Measurements from ENCODE around the gene OR10A4.
A peak's percentile ranks its signal among the peaks of the same experiment; 100 is the strongest.
"Not testable (repeated sequence)": the region's sequence is repeated elsewhere in the genome, so short reads cannot be mapped to it uniquely, and the experiment has no call there.

The OR10A4 gene

GRCh38 chr11:6895010-6895409 lies 18.6 kb downstream of the OR10A4 start:
- DNase-seq (ENCODE audit: low read depth in 1 of 2, low spot score in 1 of 2): no peak

- no peak for DNase-seq (ENCODE audit: low read depth in 1 of 2, low spot score in 1 of 2)
Measured at GRCh38 chr11:6898911-6899310, 22.5 kb downstream of the OR10A4 start.

- DNase-seq (ENCODE audit: low read depth in 1 of 2, low spot score in 1 of 2): no peak
Measured at GRCh38 chr11:6900327-6900999, 24.0 kb downstream of the OR10A4 start.

GRCh38 chr11:6904804-6905203 lies 28.4 kb downstream of the OR10A4 start:
- not testable (repeated sequence) for DNase-seq (ENCODE audit: low read depth in 1 of 2, low spot score in 1 of 2)

- no peak for DNase-seq (ENCODE audit: low read depth in 1 of 2, low spot score in 1 of 2)
Measured at GRCh38 chr11:6911378-6911777, 35.0 kb downstream of the OR10A4 start.

- no peak for DNase-seq (ENCODE audit: low read depth in 1 of 2, low spot score in 1 of 2)
Measured at GRCh38 chr11:6911948-6912347, 35.5 kb downstream of the OR10A4 start.

GRCh38 chr11:6919698-6920097 lies 43.3 kb downstream of the OR10A4 start:
- no peak for DNase-seq (ENCODE audit: low read depth in 1 of 2, low spot score in 1 of 2)

- no peak for DNase-seq (ENCODE audit: low read depth in 1 of 2, low spot score in 1 of 2)
Measured at GRCh38 chr11:6920702-6921101, 44.3 kb downstream of the OR10A4 start, which contains the start of gene OR2D3. Gene OR2D3 (plus strand): TSS chr11:6921002. CDS start chr11:6921002, 0 bp downstream.

- DNase-seq (ENCODE audit: low read depth in 1 of 2, low spot score in 1 of 2): no peak
Measured at GRCh38 chr11:6925007-6925577, 48.7 kb downstream of the OR10A4 start.

- DNase-seq (ENCODE audit: low read depth in 1 of 2, low spot score in 1 of 2): no peak
Measured at GRCh38 chr11:6925636-6926207, 49.3 kb downstream of the OR10A4 start.

- DNase-seq (ENCODE audit: low read depth in 1 of 2, low spot score in 1 of 2): peak in 1 of 2 donors; percentile 5
Measured at GRCh38 chr11:6926208-6927029, 50.0 kb downstream of the OR10A4 start, which contains the start of gene ZNF215. Gene ZNF215 (plus strand): TSS chr11:6926426. CDS start chr11:6932273, 5,847 bp downstream.

GRCh38 chr11:6927030-6927617 lies 50.7 kb downstream of the OR10A4 start:
- DNase-seq (ENCODE audit: low read depth in 1 of 2, low spot score in 1 of 2): no peak

Data from activated T-helper 1 cell treated with anti-CD3 and anti-CD28 coated beads, Interleukin-2, amount 50 U/mL, for 16 hours (primary cell).